Liver (tissue), 9 donors: ENCODE results near the gene PTPRC. TPM values are rescaled to one million over a fixed set of nuclear protein-coding genes. Genes with fewer than 3 reads are reported as not detected.

Source experiments
- DNase-seq: peaks from one replicate; pipeline ENCODE4 v3.0.0-alpha.2; 2017; ENCODE audit warnings: low spot score
- H3K27ac ChIP-seq, 2 donors: one replicate each; pipeline ENCODE4 v1.7.0; 2013; ENCODE audit warnings: inconsistent platforms in 2 of 2, low read length in 2 of 2, control low read depth in 1 of 2, low read depth in 1 of 2, mild to moderate bottlenecking in 1 of 2
- H3K27me3 ChIP-seq, 4 donors: one replicate each; pipeline versions ENCODE4 v1.6.1 to v1.7.0; 2013; ENCODE audit warnings: low read length in 3 of 4, inconsistent platforms in 1 of 4, mild to moderate bottlenecking in 1 of 4, moderate library complexity in 1 of 4; ENCODE audit not compliant: control insufficient read depth in 4 of 4, insufficient read depth in 4 of 4
- H3K36me3 ChIP-seq, 4 donors: one replicate each; pipeline versions ENCODE4 v1.6.1 to v1.7.0; 2013; ENCODE audit warnings: low read length in 3 of 4, mild to moderate bottlenecking in 3 of 4, low read depth in 1 of 4, moderate library complexity in 1 of 4; ENCODE audit not compliant: control insufficient read depth in 4 of 4, insufficient read depth in 3 of 4
- H3K4me1 ChIP-seq, 4 donors: one replicate each; pipeline versions ENCODE4 v1.6.1 to v1.7.0; 2013; ENCODE audit warnings: low read length in 3 of 4, mild to moderate bottlenecking in 3 of 4, moderate library complexity in 1 of 4; ENCODE audit not compliant: control insufficient read depth in 4 of 4, insufficient read depth in 4 of 4
- H3K4me3 ChIP-seq, 3 donors: one replicate each; pipeline versions ENCODE4 v1.6.1 to v1.7.0; 2013; ENCODE audit warnings: low read length in 3 of 3, control low read depth in 1 of 3, low read depth in 1 of 3, mild to moderate bottlenecking in 1 of 3
- H3K9ac ChIP-seq, 2 donors: one replicate each; pipeline ENCODE4 v1.7.0; 2013; ENCODE audit warnings: low read length in 2 of 2, mild to moderate bottlenecking in 2 of 2, moderate library complexity in 2 of 2, control low read depth in 1 of 2, low read depth in 1 of 2
- H3K9me3 ChIP-seq, 4 donors: one replicate each; pipeline versions ENCODE4 v1.6.1 to v1.7.0; 2013; ENCODE audit warnings: low read length in 3 of 4; ENCODE audit not compliant: control insufficient read depth in 4 of 4
- ATF3 ChIP-seq: IDR thresholded peaks from 2 replicates; pipeline ENCODE4 v1.6.1; 2016; ENCODE audit warnings: antibody characterized with exemption
- CTCF ChIP-seq: fragments of 150-350 bp; IDR thresholded peaks from 2 replicates; pipeline ENCODE4 v1.5.1; 2017; ENCODE audit warnings: improper control_type of control experiment, low read depth, low read length; ENCODE audit not compliant: missing input control
- FOXA2 ChIP-seq: IDR thresholded peaks from 2 replicates; pipeline ENCODE4 v1.6.1; 2016; ENCODE audit warnings: antibody characterized with exemption
- GABPA ChIP-seq, 2 donors: IDR thresholded peaks in 1 of 2; conservative IDR thresholded peaks in 1 of 2; 2 replicates each; pipeline ENCODE4 v1.6.1; 2016; ENCODE audit warnings: antibody characterized with exemption in 2 of 2, mild to moderate bottlenecking in 1 of 2, moderate library complexity in 1 of 2
- HNF4G ChIP-seq: IDR thresholded peaks from 2 replicates; pipeline ENCODE4 v1.6.1; 2016; ENCODE audit warnings: antibody characterized with exemption
- JUND ChIP-seq, 2 donors: IDR thresholded peaks; 2 replicates each; pipeline ENCODE4 v1.6.1; 2016; ENCODE audit warnings: antibody characterized with exemption in 2 of 2
- MAX ChIP-seq: IDR thresholded peaks from 2 replicates; pipeline ENCODE4 v1.6.1; 2016; ENCODE audit warnings: antibody characterized with exemption
- NR2F2 ChIP-seq: IDR thresholded peaks from 2 replicates; pipeline ENCODE4 v1.6.1; 2016; ENCODE audit warnings: antibody characterized with exemption
- RAD21 ChIP-seq, 2 donors: IDR thresholded peaks; 2 replicates each; pipeline ENCODE4 v1.6.1; 2016; ENCODE audit warnings: antibody characterized with exemption in 2 of 2, mild to moderate bottlenecking in 2 of 2
- REST ChIP-seq: IDR thresholded peaks from 2 replicates; pipeline ENCODE4 v1.6.1; 2016; ENCODE audit warnings: antibody characterized with exemption, mild to moderate bottlenecking
- RXRA ChIP-seq, 2 donors: IDR thresholded peaks; 2 replicates each; pipeline ENCODE4 v1.6.1; 2017 to 2018; ENCODE audit warnings: antibody characterized with exemption in 2 of 2, mild to moderate bottlenecking in 1 of 2
- SP1 ChIP-seq: IDR thresholded peaks from 2 replicates; pipeline ENCODE4 v1.6.1; 2018; ENCODE audit warnings: antibody characterized with exemption, mild to moderate bottlenecking
- TAF1 ChIP-seq: conservative IDR thresholded peaks from 2 replicates; pipeline ENCODE4 v1.6.1; 2016; ENCODE audit warnings: antibody characterized with exemption, mild to moderate bottlenecking
- WGBS: extraction: QIAGEN DNeasy Blood & Tissue Kit; methylation state at CpG from one replicate; pipeline ENCODE4 v1.1.7; 2013; 5-methylcytosine and 5-hydroxymethylcytosine counted together
- polyA plus RNA-seq, 2 donors: library from polyadenylated mRNA; stranded (reverse) in 1 of 2; unstranded in 1 of 2; fragments of 200-250 nt in 1 of 2; fragments of >200 nt in 1 of 2; fragmentation: Nextera tagmentation in 1 of 2; extraction: Ambion mirVana in 1 of 2; gene quantifications; one replicate each; pipeline versions ENCODE4 v1.2.1 to v1.2.3, GENCODE V29; 2013 to 2015
- total RNA-seq, 2 donors: library from RNA; depleted of rRNA; stranded (reverse); fragments of >200 nt; gene quantifications; one replicate each; pipeline ENCODE4 v1.2.3, GENCODE V29; 2014
- donor health status: healthy.
- donor health status: healthy.
- donor health status: healthy.
- donor health status: healthy.
- donor health status: healthy.

PTPRC gene
- total and polyA plus RNA-seq, 4 donors = 5.8 to 34.1 (median 16.2) TPM

- H3K4me1 ChIP-seq = no peaks in the 10 kb centered on the region
- H3K27me3 ChIP-seq = no peaks in the 10 kb centered on the region
- peak overlapping the region in 1 of 2 donors; percentile 57 for H3K27ac ChIP-seq
Observed at GRCh38 chr1:198637916-198638437, 863 bp upstream of the PTPRC start.

GRCh38 chr1:198638441-198638840, 399 bp upstream of the PTPRC start:
- 19% methylated on average over 1 of the region's 1 CpG for WGBS
- TF ChIP-seq REST = no peak
- no peak for TF ChIP-seq FOXA2
- TF ChIP-seq ATF3 = no peak
- TF ChIP-seq TAF1 = no peak
- no peak for TF ChIP-seq GABPA (IDR thresholded peaks at IDR 0.05 in 1 of 2, conservative IDR thresholded peaks at IDR 0.05 in 1 of 2)
- TF ChIP-seq RAD21 (IDR thresholded peaks at IDR 0.05) = no peak
- H3K4me3 ChIP-seq = no peak overlapping the region

More at GRCh38 chr1:198637916-198638437, 863 bp upstream of the PTPRC start:
- no peaks in the 10 kb centered on the region for H3K9me3 ChIP-seq
- H3K9ac ChIP-seq = no peak overlapping the region
- no peak overlapping the region for H3K4me3 ChIP-seq
- H3K36me3 ChIP-seq = no peaks in the 10 kb centered on the region
- DNase-seq = no peak
- WGBS = 87% methylated on average over 1 of the region's 1 CpG
- no peak for TF ChIP-seq JUND (IDR thresholded peaks at IDR 0.05)
- no peak for TF ChIP-seq MAX
- TF ChIP-seq GABPA (IDR thresholded peaks at IDR 0.05 in 1 of 2, conservative IDR thresholded peaks at IDR 0.05 in 1 of 2) = no peak
- TF ChIP-seq HNF4G = no peak
- TF ChIP-seq RXRA (IDR thresholded peaks at IDR 0.05) = no peak
- no peak for TF ChIP-seq RAD21 (IDR thresholded peaks at IDR 0.05)
- TF ChIP-seq SP1 = no peak
- no peak for TF ChIP-seq NR2F2
- TF ChIP-seq CTCF = no peak
- no peak for TF ChIP-seq REST
- TF ChIP-seq ATF3 = no peak

More at GRCh38 chr1:198638441-198638840, 399 bp upstream of the PTPRC start:
- Histone ChIP-seq H3K27me3 (no peaks in the 10 kb centered on the region), H3K4me1 (no peaks in the 10 kb centered on the region), H3K27ac (peak overlapping the region in 1 of 2 donors; percentile 57), H3K9me3 (no peaks in the 10 kb centered on the region), H3K36me3 (no peaks in the 10 kb centered on the region), H3K9ac (no peak overlapping the region)
- no peak for DNase-seq
